ENCODE data around the gene NMNAT2. TPM values are rescaled to one million over a fixed set of nuclear protein-coding genes. Genes with fewer than 3 reads are reported as not detected.
A peak's percentile ranks its signal among the peaks of the same experiment; 100 is the strongest.
"Not testable (repeated sequence)": the region's sequence is repeated elsewhere in the genome, so short reads cannot be mapped to it uniquely, and the experiment has no call there.

Gene NMNAT2
- total RNA-seq, 8 experiments from 2014 or later: 0.25 to 68.9 (median 37.4) TPM

- peak in 1 of 8 experiments; percentile 32 for ATAC-seq (replicated peaks in 6 of 8)
- Histone ChIP-seq H3K4me1 (replicated peaks in 1 of 2) (peaks cover 9% of the 10 kb centered on the region in 2 donors), H3K27ac (no peak overlapping the region), H3K4me3 (no peak overlapping the region)
- WGBS, 10 experiments: 73 to 100% (median 86%) methylated on average over 1 to 8 of the region's 9 CpGs; no CpG with 5 or more reads in 1 of the 10 experiments
- in situ Hi-C loops (cut with MboI; ENCODE audit: low pct_unique_long_range_greater_than_20kb in 2 of 9, low sequenced_read_pairs in 9 of 9, unreplicated experiment in 9 of 9): loop anchor here in 3 of 9 experiments (25.0 kb wide), 3 partner anchors 186 to 336 kb away; partner anchors contain the start of gene SMG7 (in 1 of the 3)
These were observed 141.6 kb downstream of the NMNAT2 start for GRCh38 chr1:183276386-183277080.

GRCh38 chr1:183275322-183275721, 142.9 kb downstream of the NMNAT2 start:
- in situ Hi-C loops (cut with MboI; ENCODE audit: low pct_unique_long_range_greater_than_20kb in 2 of 9, low sequenced_read_pairs in 9 of 9, unreplicated experiment in 9 of 9): loop anchor here in 3 of 9 experiments (25.0 kb wide), 3 partner anchors 187 to 337 kb away; partner anchors contain the start of gene SMG7 (in 1 of the 3)
- Histone ChIP-seq H3K4me3 (no peak overlapping the region), H3K27ac (no peak overlapping the region), H3K4me1 (replicated peaks in 1 of 2) (peaks cover 9% of the 10 kb centered on the region in 2 donors)
- ATAC-seq (replicated peaks in 6 of 8): no peak
- 20 to 100% (median 92%) methylated on average over 1 to 3 of the region's 3 CpGs; no CpG with 5 or more reads in 5 of the 10 experiments for WGBS, 10 experiments

- in situ Hi-C loops (cut with MboI; ENCODE audit: low pct_unique_long_range_greater_than_20kb in 2 of 9, low sequenced_read_pairs in 9 of 9, unreplicated experiment in 9 of 9): loop anchor here in 3 of 9 experiments (25.0 kb wide), 3 partner anchors 187 to 337 kb away; partner anchors contain the start of gene SMG7 (in 1 of the 3)
- Histone ChIP-seq H3K4me1 (replicated peaks in 1 of 2) (peaks cover 9% of the 10 kb centered on the region in 2 donors), H3K4me3 (no peak overlapping the region), H3K27ac (no peak overlapping the region)
- ATAC-seq (replicated peaks in 6 of 8): no peak
- 40 to 100% (median 89%) methylated on average over 1 to 3 of the region's 3 CpGs; no CpG with 5 or more reads in 3 of the 10 experiments for WGBS, 10 experiments
These were observed 143.3 kb downstream of the NMNAT2 start for GRCh38 chr1:183274836-183275235.

- H3K4me1 ChIP-seq (replicated peaks in 1 of 2); ATAC-seq (replicated peaks in 6 of 8); H3K27ac ChIP-seq; in situ Hi-C loops (cut with MboI; ENCODE audit: low pct_unique_long_range_greater_than_20kb in 2 of 9, low sequenced_read_pairs in 9 of 9, unreplicated experiment in 9 of 9); H3K4me3 ChIP-seq: not testable (repeated sequence)
- 96 to 100% (median 100%) methylated on average over 1 to 4 of the region's 4 CpGs; no CpG with 5 or more reads in 5 of the 10 experiments for WGBS, 10 experiments
These were observed 144.2 kb downstream of the NMNAT2 start for GRCh38 chr1:183273984-183274383.

- in situ Hi-C loops (cut with MboI; ENCODE audit: low pct_unique_long_range_greater_than_20kb in 2 of 9, low sequenced_read_pairs in 9 of 9, unreplicated experiment in 9 of 9): no loop called here
- no peak overlapping the region for H3K27ac ChIP-seq
- WGBS, 10 experiments: 6 to 90% (median 86%) methylated on average over 2 to 5 of the region's 5 CpGs; no CpG with 5 or more reads in 1 of the 10 experiments
- H3K4me3 ChIP-seq: no peak overlapping the region
- H3K4me1 ChIP-seq (replicated peaks in 1 of 2): no peaks in the 10 kb centered on the region
- ATAC-seq (replicated peaks in 6 of 8): peak in 3 of 8 experiments; percentile 68 to 72 (median 69)
These were observed 144.9 kb downstream of the NMNAT2 start for GRCh38 chr1:183273300-183273699.

GRCh38 chr1:183272390-183272848, 145.8 kb downstream of the NMNAT2 start:
- in situ Hi-C loops (cut with MboI; ENCODE audit: low pct_unique_long_range_greater_than_20kb in 2 of 9, low sequenced_read_pairs in 9 of 9, unreplicated experiment in 9 of 9): no loop called here
- 20 to 100% (median 83%) methylated on average over 1 to 4 of the region's 4 CpGs; no CpG with 5 or more reads in 2 of the 10 experiments for WGBS, 10 experiments
- ATAC-seq (replicated peaks in 6 of 8): peak in 3 of 8 experiments; percentile 32 to 71 (median 61)
- H3K27ac ChIP-seq: no peak overlapping the region
- H3K4me3 ChIP-seq: no peak overlapping the region
- no peaks in the 10 kb centered on the region for H3K4me1 ChIP-seq (replicated peaks in 1 of 2)

- no peak overlapping the region for H3K27ac ChIP-seq
- H3K4me3 ChIP-seq: no peak overlapping the region
- ATAC-seq (replicated peaks in 6 of 8): peak in 2 of 8 experiments; percentile 7 to 27
- in situ Hi-C loops (cut with MboI; ENCODE audit: low pct_unique_long_range_greater_than_20kb in 2 of 9, low sequenced_read_pairs in 9 of 9, unreplicated experiment in 9 of 9): no loop called here
- H3K4me1 ChIP-seq (replicated peaks in 1 of 2): no peaks in the 10 kb centered on the region
- WGBS, 10 experiments: 23 to 81% (median 51%) methylated on average over 2 to 5 of the region's 5 CpGs
These were observed 147.5 kb downstream of the NMNAT2 start for GRCh38 chr1:183270541-183271141.

GRCh38 chr1:183267646-183268431, 150.3 kb downstream of the NMNAT2 start:
- Histone ChIP-seq H3K4me1 (replicated peaks in 1 of 2) (no peaks in the 10 kb centered on the region), H3K4me3 (no peak overlapping the region), H3K27ac (no peak overlapping the region)
- in situ Hi-C loops (cut with MboI; ENCODE audit: low pct_unique_long_range_greater_than_20kb in 2 of 9, low sequenced_read_pairs in 9 of 9, unreplicated experiment in 9 of 9): no loop called here
- 13 to 80% (median 67%) methylated on average over 1 to 5 of the region's 7 CpGs; no CpG with 5 or more reads in 3 of the 10 experiments for WGBS, 10 experiments
- ATAC-seq (replicated peaks in 6 of 8): peak in 2 of 8 experiments; percentile 26 to 36

- H3K27ac ChIP-seq: no peak overlapping the region
- no peak for ATAC-seq (replicated peaks in 6 of 8)
- WGBS, 10 experiments: 50 to 100% (median 79%) methylated on average over 1 to 6 of the region's 6 CpGs
- H3K4me1 ChIP-seq (replicated peaks in 1 of 2): no peaks in the 10 kb centered on the region
- in situ Hi-C loops (cut with MboI; ENCODE audit: low pct_unique_long_range_greater_than_20kb in 2 of 9, low sequenced_read_pairs in 9 of 9, unreplicated experiment in 9 of 9): no loop called here
- no peak overlapping the region for H3K4me3 ChIP-seq
These were observed 154.1 kb downstream of the NMNAT2 start for GRCh38 chr1:183263886-183264602.

- no peak overlapping the region for H3K4me3 ChIP-seq
- no peak overlapping the region for H3K27ac ChIP-seq
- no peak for ATAC-seq (replicated peaks in 6 of 8)
- WGBS, 10 experiments: 64 to 90% (median 77%) methylated on average over 2 to 5 of the region's 5 CpGs; no CpG with 5 or more reads in 1 of the 10 experiments
- no peaks in the 10 kb centered on the region for H3K4me1 ChIP-seq (replicated peaks in 1 of 2)
- in situ Hi-C loops (cut with MboI; ENCODE audit: low pct_unique_long_range_greater_than_20kb in 2 of 9, low sequenced_read_pairs in 9 of 9, unreplicated experiment in 9 of 9): no loop called here
These were observed 155.5 kb downstream of the NMNAT2 start for GRCh38 chr1:183262628-183263200.

GRCh38 chr1:183259924-183260323, 158.3 kb downstream of the NMNAT2 start:
- H3K4me3 ChIP-seq: no peak overlapping the region
- H3K27ac ChIP-seq: no peak overlapping the region
- WGBS, 10 experiments: 40 to 100% (median 74%) methylated on average over 1 to 5 of the region's 5 CpGs; no CpG with 5 or more reads in 2 of the 10 experiments
- in situ Hi-C loops (cut with MboI; ENCODE audit: low pct_unique_long_range_greater_than_20kb in 2 of 9, low sequenced_read_pairs in 9 of 9, unreplicated experiment in 9 of 9): no loop called here
- no peaks in the 10 kb centered on the region for H3K4me1 ChIP-seq (replicated peaks in 1 of 2)
- ATAC-seq (replicated peaks in 6 of 8): peak in 3 of 8 experiments; percentile 56 to 91 (median 81)

GRCh38 chr1:183255073-183255472, 163.1 kb downstream of the NMNAT2 start:
- 60 to 100% (median 78%) methylated on average over 1 of the region's 1 CpG for WGBS, 10 experiments
- Histone ChIP-seq H3K27ac (no peak overlapping the region), H3K4me1 (replicated peaks in 1 of 2) (no peaks in the 10 kb centered on the region), H3K4me3 (no peak overlapping the region)
- ATAC-seq (replicated peaks in 6 of 8): no peak
- in situ Hi-C loops (cut with MboI; ENCODE audit: low pct_unique_long_range_greater_than_20kb in 2 of 9, low sequenced_read_pairs in 9 of 9, unreplicated experiment in 9 of 9): no loop called here
